Measurements from ENCODE around the gene LAMA2. TPM values are rescaled to one million over a fixed set of nuclear protein-coding genes. Genes with fewer than 3 reads are reported as not detected.

The LAMA2 gene
- total and polyA plus RNA-seq, 2 donors (not counting 3 experiments of a cell fraction or from before 2014, with no cell fraction given): 0.51 to 0.75 TPM

- no peak for FAIRE-seq
- Histone ChIP-seq H3K27me3 (ENCODE audit: control insufficient read depth in 2 of 2, insufficient read depth in 2 of 2, low read length in 2 of 2) (no peaks in the 10 kb centered on the region), H3K4me3 (replicated peaks in 1 of 3; ENCODE audit: insufficient read depth in 1 of 3, low read depth in 1 of 3, low read length in 3 of 3) (no peak overlapping the region), H3K36me3 (ENCODE audit: control insufficient read depth in 2 of 2, extremely low read depth in 1 of 2, insufficient read depth in 2 of 2, low read length in 2 of 2) (no peaks in the 10 kb centered on the region), H3K4me1 (ENCODE audit: control insufficient read depth, extremely low read depth, insufficient read depth, low read length) (no peaks in the 10 kb centered on the region), H3K9me1 (replicated peaks; ENCODE audit: control insufficient read depth, extremely low read depth, insufficient read depth, low read length) (no peaks in the 10 kb centered on the region), H3K79me2 (ENCODE audit: control insufficient read depth, insufficient read depth, low read length) (no peaks in the 10 kb centered on the region), H3K27ac (ENCODE audit: insufficient read depth, low read depth, low read length) (no peak overlapping the region), H4K20me1 (replicated peaks; ENCODE audit: control insufficient read depth, extremely low read depth, insufficient read depth, low read length) (no peaks in the 10 kb centered on the region), H3K4me2 (ENCODE audit: insufficient read depth, low read length) (no peak overlapping the region), H2AFZ (ENCODE audit: low read depth, low read length) (no peak overlapping the region), H3K9me3 (replicated peaks; ENCODE audit: control insufficient read depth, insufficient read depth, low read length) (no peaks in the 10 kb centered on the region), H3K9ac (replicated peaks; ENCODE audit: extremely low read depth, insufficient read depth, low read length) (no peak overlapping the region)
- ChIA-PET POLR2A (no interaction called here), CTCF (no interaction called here)
- intact Hi-C loops (cut with micrococcal nuclease) (no loop called here), dilution Hi-C loops (cut with MboI; ENCODE audit: extremely low pct_ligation_motif_present, low sequenced_read_pairs) (no loop called here)
- no peak for DNase-seq (ENCODE audit: low read depth, low spot score)
- BruUV-seq (replicated peaks): no TSS peak
- no peak for TF ChIP-seq MYC (IDR thresholded peaks at IDR 0.05; ENCODE audit: low read depth, low read length)
- no peak for TF ChIP-seq EZH2 (IDR thresholded peaks at IDR 0.05; ENCODE audit: borderline replicate concordance, low read depth, low read length, severe bottlenecking)
- no peak for TF ChIP-seq GATA2 (IDR thresholded peaks at IDR 0.05; ENCODE audit: insufficient read depth, insufficient read length, low read depth, low read length)
- TF ChIP-seq POLR2A (IDR thresholded peaks at IDR 0.05; ENCODE audit: low read depth, low read length): no peak
- no peak for TF ChIP-seq FOS (IDR thresholded peaks at IDR 0.05; ENCODE audit: borderline replicate concordance, insufficient read depth, low read length)
- TF ChIP-seq CTCF (IDR thresholded peaks at IDR 0.05; ENCODE audit: extremely low read depth in 1 of 2, insufficient read depth in 1 of 2, low read depth in 1 of 2, low read length in 2 of 2): no peak
- TF ChIP-seq POLR2AphosphoS5 (IDR thresholded peaks at IDR 0.05; ENCODE audit: insufficient read depth, low read depth, low read length): no peak
- no peak for TF ChIP-seq MAX (IDR thresholded peaks at IDR 0.05; ENCODE audit: insufficient read depth, insufficient read length)
- no peak for TF ChIP-seq JUN (IDR thresholded peaks at IDR 0.05; ENCODE audit: borderline replicate concordance, insufficient read depth, insufficient read length, low read depth)
Measured at GRCh38 chr6:128841518-128841917, 41.4 kb upstream of the LAMA2 start.

Data from endothelial cell of umbilical vein (primary cell).